Suprapubic skin (tissue), 4 donors: ENCODE data around the gene LILRA6.
"Not testable (repeated sequence)": the region's sequence is repeated elsewhere in the genome, so short reads cannot be mapped to it uniquely, and the experiment has no call there.

Source experiments
- EP300 ChIP-seq: sonication (generic); formaldehyde crosslinking; IDR thresholded peaks from one replicate; pipeline ENCODE4 v1.6.1; 2017; ENCODE audit warnings: antibody characterized with exemption
- POLR2A ChIP-seq, 2 donors: fragments of 450-650 bp; IDR thresholded peaks; one replicate each; pipeline ENCODE4 v1.6.1; 2017; ENCODE audit warnings: antibody characterized with exemption in 2 of 2, mild to moderate bottlenecking in 2 of 2, moderate library complexity in 2 of 2
- POLR2AphosphoS5 ChIP-seq, 3 donors: sonication (generic); formaldehyde crosslinking; IDR thresholded peaks; one replicate each; pipeline ENCODE4 v1.6.1; 2017; ENCODE audit warnings: antibody characterized with exemption in 3 of 3
- TF ChIP-seq, protein P1 (sequence below), 2 donors: fragments of 200-600 bp in 1 of 2; fragments of 450-650 bp in 1 of 2; sonication (generic) in 1 of 2; IDR thresholded peaks; one replicate each; pipeline ENCODE4 v1.5.1; 2016 to 2019; ENCODE audit warnings: antibody characterized with exemption in 2 of 2, mild to moderate bottlenecking in 1 of 2, moderate library complexity in 1 of 2

DNA sequence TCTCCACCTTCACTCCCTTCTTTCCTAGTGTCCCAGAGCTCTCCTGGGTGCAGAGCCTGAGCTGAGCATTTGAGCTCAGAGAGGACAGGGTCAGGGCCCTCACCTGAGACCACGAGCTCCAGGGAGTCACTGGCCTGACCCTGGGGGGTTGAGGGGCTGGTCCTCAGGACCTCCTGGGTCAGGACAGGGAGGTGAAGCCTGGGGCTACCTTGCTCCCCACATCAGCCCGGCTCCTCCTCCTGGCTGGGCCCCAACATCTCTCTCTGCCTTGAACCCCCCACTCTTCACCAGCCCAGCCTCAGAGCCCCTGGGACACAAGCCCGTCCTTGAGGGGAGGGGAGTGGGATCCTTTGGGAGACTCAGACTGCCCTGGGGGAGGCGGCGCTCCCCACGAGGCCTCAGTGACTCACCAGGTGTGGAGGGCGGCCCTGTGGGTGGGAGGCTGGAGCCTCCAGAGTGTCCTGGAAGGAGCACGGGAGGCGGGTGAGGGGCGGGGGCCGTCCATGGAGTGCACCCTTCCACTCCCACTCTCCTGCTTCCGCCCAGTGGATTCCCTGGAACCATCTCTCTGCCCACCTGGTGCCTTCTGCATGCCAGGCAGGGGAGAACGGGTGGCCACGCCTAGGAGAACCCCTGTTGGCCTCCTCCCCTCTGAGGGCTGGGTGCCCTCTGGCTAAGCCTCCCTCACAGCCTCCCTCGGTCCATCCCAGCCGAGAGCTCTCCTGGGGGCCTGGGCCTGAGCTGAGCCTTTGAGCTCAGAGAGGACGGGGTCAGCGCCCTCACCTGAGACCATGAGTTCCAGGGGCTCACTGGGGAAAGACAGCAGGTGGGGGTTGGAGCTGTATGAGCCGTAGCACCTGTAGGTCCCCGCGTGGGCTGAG is 2.9 kb downstream of the LILRA6 start:
- TF ChIP-seq, protein P1, sequence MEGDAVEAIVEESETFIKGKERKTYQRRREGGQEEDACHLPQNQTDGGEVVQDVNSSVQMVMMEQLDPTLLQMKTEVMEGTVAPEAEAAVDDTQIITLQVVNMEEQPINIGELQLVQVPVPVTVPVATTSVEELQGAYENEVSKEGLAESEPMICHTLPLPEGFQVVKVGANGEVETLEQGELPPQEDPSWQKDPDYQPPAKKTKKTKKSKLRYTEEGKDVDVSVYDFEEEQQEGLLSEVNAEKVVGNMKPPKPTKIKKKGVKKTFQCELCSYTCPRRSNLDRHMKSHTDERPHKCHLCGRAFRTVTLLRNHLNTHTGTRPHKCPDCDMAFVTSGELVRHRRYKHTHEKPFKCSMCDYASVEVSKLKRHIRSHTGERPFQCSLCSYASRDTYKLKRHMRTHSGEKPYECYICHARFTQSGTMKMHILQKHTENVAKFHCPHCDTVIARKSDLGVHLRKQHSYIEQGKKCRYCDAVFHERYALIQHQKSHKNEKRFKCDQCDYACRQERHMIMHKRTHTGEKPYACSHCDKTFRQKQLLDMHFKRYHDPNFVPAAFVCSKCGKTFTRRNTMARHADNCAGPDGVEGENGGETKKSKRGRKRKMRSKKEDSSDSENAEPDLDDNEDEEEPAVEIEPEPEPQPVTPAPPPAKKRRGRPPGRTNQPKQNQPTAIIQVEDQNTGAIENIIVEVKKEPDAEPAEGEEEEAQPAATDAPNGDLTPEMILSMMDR (IDR thresholded peaks at IDR 0.05) = not testable (repeated sequence)
- TF ChIP-seq EP300; POLR2A (IDR thresholded peaks at IDR 0.05); POLR2AphosphoS5 (IDR thresholded peaks at IDR 0.05): not testable (repeated sequence)
